Endothelial cell of umbilical vein (primary cell): ENCODE results near the gene CCDC186. TPM values are rescaled to one million over a fixed set of nuclear protein-coding genes. Genes with fewer than 3 reads are reported as not detected.

Experiments used
- BruUV-seq: library from RNA; stranded (reverse); fragments of 400-500 nt; replicated peaks from 2 replicates; lab custom pipeline; 2021; lab: Mats Ljungman, UMichigan
- CTCF ChIA-PET: fragments of 300-600, 350-600 bp; sonication (Branson Sonifier 250); formaldehyde crosslinking; loops from one replicate; lab custom pipeline; 2021; ENCODE audit warnings: antibody characterized with exemption, inconsistent platforms; lab: Charles Lee
- POLR2A ChIA-PET: fragments of 300-600, 350-600 bp; sonication (Branson Sonifier 250); formaldehyde crosslinking; loops from one replicate; lab custom pipeline; 2021; ENCODE audit warnings: antibody characterized with exemption, inconsistent platforms; lab: Charles Lee
- DNase-seq: peaks from one replicate; pipeline ENCODE4 v3.0.0-alpha.2; 2011; ENCODE audit warnings: low read depth, low spot score
- FAIRE-seq: peaks from 2 replicates; lab custom pipeline; 2011; peaks lifted over from hg19 to GRCh38; lab: Jason Lieb, UNC
- H2AFZ ChIP-seq: 2 replicates; pipeline ENCODE4 v1.6.0; 2012; ENCODE audit warnings: low read depth, low read length, control low read depth, inconsistent platforms
- H3K27ac ChIP-seq: 2 replicates; pipeline ENCODE4 v1.5.1; 2011; ENCODE audit warnings: low read depth, mild to moderate bottlenecking, control low read depth, low read length, moderate library complexity; ENCODE audit not compliant: insufficient read depth
- H3K27me3 ChIP-seq, 2 experiments: 2 replicates each; pipeline versions ENCODE4 v1.6.0 to v1.6.1; 2011; ENCODE audit warnings: low read length in 2 of 2, mixed read lengths in 1 of 2; ENCODE audit not compliant: control insufficient read depth in 2 of 2, insufficient read depth in 2 of 2
- H3K36me3 ChIP-seq, 2 experiments: 2 replicates in 1 of 2; 3 replicates in 1 of 2; pipeline ENCODE4 v1.5.1; 2011; ENCODE audit warnings: low read length in 2 of 2, mild to moderate bottlenecking in 1 of 2, moderate library complexity in 1 of 2; ENCODE audit not compliant: control insufficient read depth in 2 of 2, insufficient read depth in 2 of 2; ENCODE audit errors: extremely low read depth in 1 of 2
- H3K4me1 ChIP-seq: 3 replicates; pipeline ENCODE4 v1.5.1; 2011; ENCODE audit warnings: mild to moderate bottlenecking, low read length; ENCODE audit not compliant: control insufficient read depth, insufficient read depth; ENCODE audit errors: extremely low read depth
- H3K4me2 ChIP-seq: 2 replicates; pipeline ENCODE4 v1.6.1; 2011; ENCODE audit warnings: low read length, control low read depth, mixed read lengths; ENCODE audit not compliant: insufficient read depth
- H3K4me3 ChIP-seq, 3 experiments: fragments of 200-600 bp in 1 of 3; sonication (generic), shearing (Covaris generic) in 1 of 3; replicated peaks in 1 of 3; 2 replicates each; pipeline ENCODE4 v1.5.1; 2011 to 2016; ENCODE audit warnings: control low read depth in 3 of 3, low read length in 3 of 3, mild to moderate bottlenecking in 2 of 3, inconsistent platforms in 1 of 3, low read depth in 1 of 3, moderate library complexity in 1 of 3; ENCODE audit not compliant: insufficient read depth in 1 of 3
- H3K79me2 ChIP-seq: 2 replicates; pipeline ENCODE4 v1.6.0; 2012; ENCODE audit warnings: low read length, inconsistent platforms; ENCODE audit not compliant: control insufficient read depth, insufficient read depth
- H3K9ac ChIP-seq: replicated peaks from 2 replicates; pipeline ENCODE3; 2011; ENCODE audit warnings: low read length, control low read depth; ENCODE audit not compliant: insufficient read depth; ENCODE audit errors: extremely low read depth
- H3K9me1 ChIP-seq: replicated peaks from 3 replicates; pipeline ENCODE4 v1.6.0; 2011; ENCODE audit warnings: mild to moderate bottlenecking, low read length; ENCODE audit not compliant: control insufficient read depth, insufficient read depth; ENCODE audit errors: extremely low read depth
- H3K9me3 ChIP-seq: replicated peaks from 2 replicates; pipeline ENCODE4 v1.5.1; 2012; ENCODE audit warnings: low read length, inconsistent platforms; ENCODE audit not compliant: control insufficient read depth, insufficient read depth
- H4K20me1 ChIP-seq: replicated peaks from 2 replicates; pipeline ENCODE3; 2011; ENCODE audit warnings: mild to moderate bottlenecking, low read length; ENCODE audit not compliant: control insufficient read depth, insufficient read depth; ENCODE audit errors: extremely low read depth
- FOS ChIP-seq: IDR thresholded peaks from 2 replicates; pipeline ENCODE4 v1.6.1; 2011; ENCODE audit warnings: mild to moderate bottlenecking, low read length, moderate library complexity, borderline replicate concordance; ENCODE audit not compliant: insufficient read depth
- GATA2 ChIP-seq: IDR thresholded peaks from 2 replicates; pipeline ENCODE4 v1.7.0; 2011; ENCODE audit warnings: low read depth, mild to moderate bottlenecking, moderate library complexity, mixed read lengths, low read length; ENCODE audit not compliant: insufficient read length, insufficient read depth
- JUN ChIP-seq: IDR thresholded peaks from 2 replicates; pipeline ENCODE4 v1.6.1; 2011; ENCODE audit warnings: borderline replicate concordance, low read depth; ENCODE audit not compliant: insufficient read length, insufficient read depth
- MYC ChIP-seq: IDR thresholded peaks from one replicate; pipeline ENCODE4 v1.6.1; 2011; ENCODE audit warnings: mild to moderate bottlenecking, low read depth, low read length
- POLR2AphosphoS5 ChIP-seq: IDR thresholded peaks from 2 replicates; pipeline ENCODE4 v1.6.1; 2012; ENCODE audit warnings: low read depth, mild to moderate bottlenecking, control low read depth, low read length, moderate library complexity; ENCODE audit not compliant: insufficient read depth
- dilution Hi-C: fragments of 300-500 bp; cut with MboI; formaldehyde crosslinking; loops from one replicate; pipeline ENCODE4 v1.15.0; 2019; ENCODE audit warnings: low sequenced_read_pairs; ENCODE audit not compliant: extremely low pct_ligation_motif_present
- intact Hi-C: fragments of 100-400 bp; cut with micrococcal nuclease; formaldehyde crosslinking; loops from one replicate; pipeline ENCODE4 v1.10.0; 2022
- polyA plus RNA-seq, 4 experiments: library from polyadenylated mRNA; depleted of rRNA in 3 of 4; stranded (reverse) in 3 of 4; unstranded in 1 of 4; fragments of >200 nt; gene quantifications; 2 replicates each; pipeline versions ENCODE4 v1.2.1 to v1.2.3, GENCODE V29; 2011 to 2012; ENCODE audit warnings: missing spikeins in 1 of 4
- total RNA-seq: library from RNA; stranded (reverse); gene quantifications from 2 replicates; pipeline ENCODE4 v1.2.3, GENCODE V29; 2021
- TF ChIP-seq, protein P1 (sequence below), 2 donors: IDR thresholded peaks; 1 replicate in 1 of 2; 2 replicates in 1 of 2; pipeline ENCODE4 v1.5.1; 2011; ENCODE audit warnings: low read length in 2 of 2, mild to moderate bottlenecking in 2 of 2, moderate library complexity in 2 of 2, control low read depth in 1 of 2, inconsistent platforms in 1 of 2, low read depth in 1 of 2; ENCODE audit not compliant: insufficient read depth in 1 of 2; ENCODE audit errors: extremely low read depth in 1 of 2

Gene CCDC186
- total and polyA plus RNA-seq, 2 donors (not counting 3 experiments of a cell fraction or from before 2014, with no cell fraction given) = 1.8 to 13.4 TPM

DNA sequence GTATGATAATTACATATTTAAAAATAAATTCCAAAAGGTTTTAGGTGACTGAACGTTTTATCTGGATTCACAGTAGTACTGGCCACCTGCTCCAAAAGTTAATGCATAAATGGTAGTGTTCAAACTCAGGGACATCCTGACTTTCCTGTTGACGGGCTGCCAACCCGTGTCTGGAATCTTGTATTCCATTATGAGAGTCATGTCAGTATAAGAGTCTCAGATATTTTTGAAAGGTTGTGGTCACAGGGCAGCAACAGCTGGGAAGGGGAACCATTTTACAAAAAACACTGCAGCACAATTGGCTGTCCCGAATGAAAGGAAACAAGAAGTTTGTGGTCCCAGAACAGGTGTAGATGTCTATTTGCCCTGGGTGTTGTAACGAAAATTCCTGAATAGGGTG is 8.0 kb upstream of the CCDC186 start:
- Histone ChIP-seq H3K4me1 (no peaks in the 10 kb centered on the region), H3K9me3 (no peaks in the 10 kb centered on the region), H3K36me3 (no peaks in the 10 kb centered on the region), H3K9ac (no peak overlapping the region), H2AFZ (no peak overlapping the region), H3K27me3 (peaks cover 0 to 2% of the 10 kb centered on the region in 2 experiments), H3K79me2 (no peaks in the 10 kb centered on the region), H3K4me3 (no peak overlapping the region), H3K9me1 (no peaks in the 10 kb centered on the region), H3K27ac (no peak overlapping the region), H4K20me1 (no peaks in the 10 kb centered on the region), H3K4me2 (no peak overlapping the region)
- intact Hi-C loops = no loop called here
- no TSS peak for BruUV-seq
- dilution Hi-C loops = no loop called here
- FAIRE-seq (no peak), DNase-seq (peak; percentile 13)
- TF ChIP-seq JUN (no peak), POLR2AphosphoS5 (no peak), GATA2 (no peak), FOS (no peak)
- TF ChIP-seq, protein P1, sequence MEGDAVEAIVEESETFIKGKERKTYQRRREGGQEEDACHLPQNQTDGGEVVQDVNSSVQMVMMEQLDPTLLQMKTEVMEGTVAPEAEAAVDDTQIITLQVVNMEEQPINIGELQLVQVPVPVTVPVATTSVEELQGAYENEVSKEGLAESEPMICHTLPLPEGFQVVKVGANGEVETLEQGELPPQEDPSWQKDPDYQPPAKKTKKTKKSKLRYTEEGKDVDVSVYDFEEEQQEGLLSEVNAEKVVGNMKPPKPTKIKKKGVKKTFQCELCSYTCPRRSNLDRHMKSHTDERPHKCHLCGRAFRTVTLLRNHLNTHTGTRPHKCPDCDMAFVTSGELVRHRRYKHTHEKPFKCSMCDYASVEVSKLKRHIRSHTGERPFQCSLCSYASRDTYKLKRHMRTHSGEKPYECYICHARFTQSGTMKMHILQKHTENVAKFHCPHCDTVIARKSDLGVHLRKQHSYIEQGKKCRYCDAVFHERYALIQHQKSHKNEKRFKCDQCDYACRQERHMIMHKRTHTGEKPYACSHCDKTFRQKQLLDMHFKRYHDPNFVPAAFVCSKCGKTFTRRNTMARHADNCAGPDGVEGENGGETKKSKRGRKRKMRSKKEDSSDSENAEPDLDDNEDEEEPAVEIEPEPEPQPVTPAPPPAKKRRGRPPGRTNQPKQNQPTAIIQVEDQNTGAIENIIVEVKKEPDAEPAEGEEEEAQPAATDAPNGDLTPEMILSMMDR (IDR thresholded peaks at IDR 0.05; ENCODE audit: extremely low read depth in 1 of 2, insufficient read depth in 1 of 2, low read depth in 1 of 2, low read length in 2 of 2) = no peak
- ChIA-PET POLR2A (no interaction called here), CTCF (no interaction called here)

GRCh38 chr10:114180937-114181336 is 6.9 kb upstream of the CCDC186 start:
- H3K9ac ChIP-seq = no peak overlapping the region
- ChIA-PET POLR2A (no interaction called here), CTCF (no interaction called here)
- no peaks in the 10 kb centered on the region for H4K20me1 ChIP-seq
- H3K4me2 ChIP-seq = no peak overlapping the region
- intact Hi-C loops (no loop called here), dilution Hi-C loops (no loop called here)
- no peaks in the 10 kb centered on the region for H3K4me1 ChIP-seq
- no peaks in the 10 kb centered on the region for H3K79me2 ChIP-seq
- H2AFZ ChIP-seq = no peak overlapping the region
- TF ChIP-seq POLR2AphosphoS5 = no peak
- TF ChIP-seq MYC = no peak
- no peak for TF ChIP-seq FOS
- DNase-seq (no peak), FAIRE-seq (no peak)
- peaks cover 0 to 2% of the 10 kb centered on the region in 2 experiments for H3K27me3 ChIP-seq
- no peaks in the 10 kb centered on the region for H3K9me1 ChIP-seq
- no peak overlapping the region for H3K27ac ChIP-seq
- H3K36me3 ChIP-seq = no peaks in the 10 kb centered on the region
- H3K4me3 ChIP-seq = no peak overlapping the region
- no peaks in the 10 kb centered on the region for H3K9me3 ChIP-seq
- no TSS peak for BruUV-seq
